HFF-Myc (cell line): ENCODE results near the gene BCORL1.

Source experiments
- DNase-seq: peaks from one replicate; pipeline ENCODE4 v3.0.0-alpha.2; 2011; ENCODE audit warnings: low read depth; ENCODE audit errors: extremely low read depth
- H3K4me3 ChIP-seq: replicated peaks from 2 replicates; pipeline ENCODE4 v1.5.1; 2011; ENCODE audit warnings: low read depth, mild to moderate bottlenecking, control low read depth, low read length
- TF ChIP-seq, protein P1 (sequence below): IDR thresholded peaks from 2 replicates; pipeline ENCODE4 v1.5.1; 2012; ENCODE audit warnings: mild to moderate bottlenecking, low read depth, low read length, control low read depth; ENCODE audit errors: missing control alignments

Gene BCORL1

DNA sequence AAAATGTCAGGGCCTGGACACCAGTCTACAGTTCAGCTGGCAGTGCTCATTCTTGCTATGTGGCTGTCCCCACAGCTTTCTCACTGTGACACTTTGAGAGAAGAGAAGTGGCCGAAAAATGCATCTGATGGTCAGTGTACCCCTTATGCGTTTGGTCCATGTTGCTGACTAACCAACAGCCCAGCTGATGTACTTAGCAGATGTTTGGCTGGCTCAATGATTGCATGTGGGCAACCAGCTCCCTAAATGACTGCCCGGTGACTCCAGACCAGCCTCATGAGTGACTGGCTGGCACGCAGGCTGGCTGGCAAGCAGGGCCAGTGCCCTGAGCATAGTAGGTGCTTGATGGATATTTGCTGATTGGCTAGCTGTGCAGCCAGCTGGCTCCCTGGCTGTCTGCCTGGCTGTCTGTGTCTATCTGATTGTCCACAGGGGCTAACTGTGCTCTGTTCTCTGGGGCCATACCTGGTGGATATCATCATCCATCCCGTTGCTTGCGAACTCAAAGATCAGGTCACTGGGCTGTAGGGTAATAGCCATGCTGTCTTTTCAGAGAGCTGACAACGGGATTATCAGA is 98.4 kb downstream of the BCORL1 start:
- TF ChIP-seq, protein P1, sequence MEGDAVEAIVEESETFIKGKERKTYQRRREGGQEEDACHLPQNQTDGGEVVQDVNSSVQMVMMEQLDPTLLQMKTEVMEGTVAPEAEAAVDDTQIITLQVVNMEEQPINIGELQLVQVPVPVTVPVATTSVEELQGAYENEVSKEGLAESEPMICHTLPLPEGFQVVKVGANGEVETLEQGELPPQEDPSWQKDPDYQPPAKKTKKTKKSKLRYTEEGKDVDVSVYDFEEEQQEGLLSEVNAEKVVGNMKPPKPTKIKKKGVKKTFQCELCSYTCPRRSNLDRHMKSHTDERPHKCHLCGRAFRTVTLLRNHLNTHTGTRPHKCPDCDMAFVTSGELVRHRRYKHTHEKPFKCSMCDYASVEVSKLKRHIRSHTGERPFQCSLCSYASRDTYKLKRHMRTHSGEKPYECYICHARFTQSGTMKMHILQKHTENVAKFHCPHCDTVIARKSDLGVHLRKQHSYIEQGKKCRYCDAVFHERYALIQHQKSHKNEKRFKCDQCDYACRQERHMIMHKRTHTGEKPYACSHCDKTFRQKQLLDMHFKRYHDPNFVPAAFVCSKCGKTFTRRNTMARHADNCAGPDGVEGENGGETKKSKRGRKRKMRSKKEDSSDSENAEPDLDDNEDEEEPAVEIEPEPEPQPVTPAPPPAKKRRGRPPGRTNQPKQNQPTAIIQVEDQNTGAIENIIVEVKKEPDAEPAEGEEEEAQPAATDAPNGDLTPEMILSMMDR = no peak
- H3K4me3 ChIP-seq = no peak overlapping the region
- no peak for DNase-seq

DNA sequence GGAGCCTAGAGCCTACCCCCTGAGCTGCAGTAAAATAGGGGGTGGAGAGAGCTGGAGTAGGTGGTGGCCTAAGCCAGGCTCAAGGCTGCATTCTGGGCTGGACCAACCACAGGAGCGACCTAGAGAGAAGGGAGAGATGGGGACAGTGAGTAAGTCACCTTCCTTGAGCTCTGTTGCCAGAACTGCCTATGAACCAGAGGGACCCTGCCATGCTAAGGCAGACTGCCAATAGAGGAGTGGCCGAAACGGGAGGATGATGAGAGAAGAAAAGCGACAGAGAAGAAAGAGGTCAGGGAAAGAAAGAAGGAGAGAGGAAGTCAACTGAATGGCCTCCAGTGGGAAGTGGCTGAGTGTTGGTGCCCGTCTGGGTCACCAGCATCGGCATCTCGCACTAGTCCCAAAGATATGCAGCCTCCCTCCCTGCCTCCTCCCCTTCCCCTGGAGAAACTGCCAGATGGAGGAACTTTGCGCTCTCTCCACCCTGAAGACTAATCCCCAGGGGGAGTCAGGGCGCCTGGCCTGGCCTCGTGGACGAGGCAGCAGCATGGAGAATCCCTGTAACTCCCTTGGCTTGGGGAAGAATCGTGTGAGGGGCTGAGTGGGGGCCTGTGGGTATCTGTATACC is 99.1 kb downstream of the BCORL1 start:
- TF ChIP-seq, protein P1 = no peak
- no peak overlapping the region for H3K4me3 ChIP-seq
- no peak for DNase-seq

DNA sequence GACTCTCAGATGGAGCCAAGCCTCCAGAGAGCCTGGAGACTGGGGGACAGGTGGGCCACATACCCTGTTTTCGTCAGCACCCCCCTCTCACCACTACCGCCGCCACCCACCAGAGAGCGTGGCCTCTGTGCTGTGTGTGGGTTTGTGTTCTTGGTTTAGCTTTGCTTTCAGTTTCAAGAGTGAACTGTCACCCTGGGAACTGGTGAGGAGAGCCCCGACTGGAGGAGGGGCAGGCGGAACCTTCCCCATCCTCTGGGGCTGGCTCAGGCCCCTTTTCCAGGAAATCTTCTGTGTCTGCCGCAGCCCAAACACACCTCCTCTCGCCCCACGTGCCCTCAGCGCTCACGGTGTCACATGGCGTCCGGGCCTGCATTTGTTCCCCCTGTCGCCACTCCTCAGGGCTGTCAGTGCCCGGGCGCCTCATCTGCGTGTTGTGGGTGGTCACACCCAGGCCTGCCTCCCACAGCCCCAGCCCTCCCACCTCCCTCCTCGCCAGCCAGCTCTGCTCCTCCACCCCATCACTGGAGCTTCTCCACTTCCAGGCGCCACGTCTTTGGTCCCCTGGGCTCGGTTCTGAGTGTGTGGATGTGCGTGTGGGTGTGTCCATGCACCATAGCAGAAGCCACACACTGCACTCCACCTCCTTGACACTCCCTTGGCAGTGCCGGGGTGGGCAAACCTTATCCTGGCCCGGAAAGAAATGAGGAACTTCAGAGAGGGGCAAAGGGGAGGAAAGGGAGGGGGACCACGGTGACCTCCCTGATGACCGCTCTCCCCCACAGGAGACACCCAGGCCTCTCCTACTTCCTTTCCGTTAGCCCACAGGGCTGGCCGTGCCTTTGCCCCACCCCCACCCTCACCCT is 100.0 kb downstream of the BCORL1 start:
- TF ChIP-seq, protein P1 = no peak
- no peak for DNase-seq

DNA sequence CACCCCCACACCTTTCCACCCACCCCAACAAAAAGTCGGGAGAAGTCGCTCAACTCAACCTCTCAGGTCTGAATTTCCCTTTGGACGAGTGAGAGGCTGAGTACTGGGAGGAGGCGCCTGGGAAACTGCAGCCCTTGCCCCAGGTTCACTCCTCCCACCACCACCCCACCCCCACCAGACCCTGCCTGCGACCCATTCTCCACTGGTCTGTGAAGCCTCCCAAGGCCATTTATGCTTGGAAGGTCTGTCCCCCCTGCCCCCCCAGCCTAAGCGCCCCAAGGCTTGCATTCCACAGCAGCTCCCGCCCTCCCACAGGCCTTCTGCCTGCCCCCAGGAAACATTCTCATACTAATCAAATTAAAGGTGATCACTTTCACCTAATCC is 100.7 kb downstream of the BCORL1 start:
- no peak overlapping the region for H3K4me3 ChIP-seq
- no peak for DNase-seq

More for the DNA sequence above, 100.0 kb downstream of the BCORL1 start:
- H3K4me3 ChIP-seq = no peak overlapping the region

DNA sequence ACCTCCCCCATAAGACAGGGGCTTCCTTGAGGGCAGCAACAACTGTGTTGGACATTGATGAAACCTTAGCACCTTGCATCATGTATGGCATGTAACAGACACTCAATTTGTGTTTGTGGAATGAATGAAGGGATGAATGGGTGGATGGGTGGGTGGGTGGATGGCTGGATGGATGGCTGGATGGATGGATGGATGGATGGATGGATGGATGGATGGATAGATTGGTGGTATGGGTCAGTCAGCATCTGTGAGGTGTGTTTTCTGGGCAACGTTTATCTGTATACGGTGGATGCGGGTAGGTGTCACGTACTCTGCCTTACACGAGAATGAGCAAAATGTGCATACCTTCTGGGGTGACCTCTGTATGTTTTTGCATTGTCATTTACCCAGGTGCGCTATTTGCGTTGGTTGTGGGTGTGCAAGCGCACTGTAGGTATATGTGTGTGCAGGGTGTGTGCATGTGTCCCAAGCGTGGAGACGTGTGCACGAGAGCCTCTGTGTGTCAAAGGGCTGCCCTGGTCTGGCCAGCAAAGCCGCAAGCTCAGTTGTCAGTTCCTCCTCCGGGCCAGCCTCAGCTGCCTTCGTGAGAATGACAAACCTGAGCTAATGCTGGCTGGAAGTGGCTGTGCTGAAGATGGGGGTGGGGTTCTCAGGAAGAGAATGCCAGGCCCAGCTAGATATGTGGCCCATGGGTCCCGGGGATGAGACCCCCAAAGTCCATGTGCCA is 101.4 kb downstream of the BCORL1 start:
- TF ChIP-seq, protein P1 = no peak
- no peak for DNase-seq
- no peak overlapping the region for H3K4me3 ChIP-seq

More for the DNA sequence above, 100.7 kb downstream of the BCORL1 start:
- TF ChIP-seq, protein P1 = no peak

DNA sequence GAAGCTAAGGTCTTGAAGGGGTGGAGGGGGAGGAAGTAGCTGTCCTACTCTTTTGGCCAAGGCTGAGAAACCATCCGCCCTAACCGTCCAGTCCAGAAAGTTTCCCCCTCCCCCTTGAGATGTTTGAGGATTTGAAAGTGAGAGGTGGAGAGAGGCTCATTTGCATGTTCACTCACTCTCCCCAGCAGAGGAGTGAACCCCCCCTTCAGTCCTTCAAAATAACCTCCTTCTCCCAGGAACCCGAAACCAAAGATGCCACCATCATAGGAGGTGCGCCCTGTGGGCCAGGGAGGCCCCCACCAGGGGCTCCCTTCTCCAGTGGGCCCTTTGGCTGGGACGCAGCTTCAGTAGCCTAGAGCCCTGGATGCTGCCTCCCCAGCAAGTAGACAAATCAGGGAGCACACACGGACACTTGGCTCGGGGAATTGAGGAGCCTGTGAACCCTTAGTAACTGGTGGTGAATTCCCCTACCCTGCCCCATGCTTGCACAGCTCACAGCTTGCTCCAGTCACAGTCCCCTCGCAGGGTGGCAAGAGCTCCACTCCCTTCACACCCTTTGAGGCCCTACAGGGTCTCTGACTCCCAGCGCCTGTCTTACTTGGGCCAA is 102.3 kb downstream of the BCORL1 start:
- no peak overlapping the region for H3K4me3 ChIP-seq
- TF ChIP-seq, protein P1 = no peak
- no peak for DNase-seq
